Activated CD4-positive, alpha-beta T cell treated with anti-CD3 and anti-CD28 coated beads, Interleukin-2, amount 10 ng/mL, durations not matched to agents 7 days and 5 days (primary cell): Measurements from ENCODE around the gene SNX15. TPM values are rescaled to one million over a fixed set of nuclear protein-coding genes. Genes with fewer than 3 reads are reported as not detected.
"Not testable (repeated sequence)": the region's sequence is repeated elsewhere in the genome, so short reads cannot be mapped to it uniquely, and the experiment has no call there.

Experiments used
- CTCF ChIA-PET: fragments of 350-600 bp; sonication (Branson Sonifier 250); formaldehyde crosslinking; loops from one replicate; lab custom pipeline; 2021; ENCODE audit warnings: antibody characterized with exemption; lab: Charles Lee
- POLR2A ChIA-PET: fragments of 350-600 bp; sonication (Branson Sonifier 250); formaldehyde crosslinking; loops from one replicate; lab custom pipeline; 2021; ENCODE audit warnings: antibody characterized with exemption; lab: Charles Lee
- DNase-seq: peaks from one replicate; pipeline ENCODE4 v3.0.0-alpha.2; 2020
- H3K27ac Mint-ChIP-seq: one replicate; pipeline ENCODE4 v1.8.0; 2021; ENCODE audit warnings: mild to moderate bottlenecking, moderate library complexity, mixed read lengths
- H3K27me3 Mint-ChIP-seq: one replicate; pipeline ENCODE4 v1.8.0; 2021; ENCODE audit warnings: mixed read lengths
- H3K36me3 Mint-ChIP-seq: one replicate; pipeline ENCODE4 v1.8.0; 2021; ENCODE audit warnings: low read depth, mixed read lengths
- H3K4me1 Mint-ChIP-seq: one replicate; pipeline ENCODE4 v1.8.0; 2021; ENCODE audit warnings: mixed read lengths
- H3K4me3 Mint-ChIP-seq: one replicate; pipeline ENCODE4 v1.8.0; 2021; ENCODE audit warnings: mild to moderate bottlenecking, moderate library complexity, mixed read lengths
- H3K9me3 Mint-ChIP-seq: one replicate; pipeline ENCODE4 v1.8.0; 2021; ENCODE audit warnings: mixed read lengths
- total RNA-seq, 2 experiments: library from RNA; stranded (reverse); gene quantifications; one replicate each; pipeline ENCODE4 v1.2.3, GENCODE V29; 2021

The SNX15 gene, protein sequence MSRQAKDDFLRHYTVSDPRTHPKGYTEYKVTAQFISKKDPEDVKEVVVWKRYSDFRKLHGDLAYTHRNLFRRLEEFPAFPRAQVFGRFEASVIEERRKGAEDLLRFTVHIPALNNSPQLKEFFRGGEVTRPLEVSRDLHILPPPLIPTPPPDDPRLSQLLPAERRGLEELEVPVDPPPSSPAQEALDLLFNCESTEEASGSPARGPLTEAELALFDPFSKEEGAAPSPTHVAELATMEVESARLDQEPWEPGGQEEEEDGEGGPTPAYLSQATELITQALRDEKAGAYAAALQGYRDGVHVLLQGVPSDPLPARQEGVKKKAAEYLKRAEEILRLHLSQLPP
- total RNA-seq, result 10 to 100 TPM; 28.3 to 34.8 TPM

DNA sequence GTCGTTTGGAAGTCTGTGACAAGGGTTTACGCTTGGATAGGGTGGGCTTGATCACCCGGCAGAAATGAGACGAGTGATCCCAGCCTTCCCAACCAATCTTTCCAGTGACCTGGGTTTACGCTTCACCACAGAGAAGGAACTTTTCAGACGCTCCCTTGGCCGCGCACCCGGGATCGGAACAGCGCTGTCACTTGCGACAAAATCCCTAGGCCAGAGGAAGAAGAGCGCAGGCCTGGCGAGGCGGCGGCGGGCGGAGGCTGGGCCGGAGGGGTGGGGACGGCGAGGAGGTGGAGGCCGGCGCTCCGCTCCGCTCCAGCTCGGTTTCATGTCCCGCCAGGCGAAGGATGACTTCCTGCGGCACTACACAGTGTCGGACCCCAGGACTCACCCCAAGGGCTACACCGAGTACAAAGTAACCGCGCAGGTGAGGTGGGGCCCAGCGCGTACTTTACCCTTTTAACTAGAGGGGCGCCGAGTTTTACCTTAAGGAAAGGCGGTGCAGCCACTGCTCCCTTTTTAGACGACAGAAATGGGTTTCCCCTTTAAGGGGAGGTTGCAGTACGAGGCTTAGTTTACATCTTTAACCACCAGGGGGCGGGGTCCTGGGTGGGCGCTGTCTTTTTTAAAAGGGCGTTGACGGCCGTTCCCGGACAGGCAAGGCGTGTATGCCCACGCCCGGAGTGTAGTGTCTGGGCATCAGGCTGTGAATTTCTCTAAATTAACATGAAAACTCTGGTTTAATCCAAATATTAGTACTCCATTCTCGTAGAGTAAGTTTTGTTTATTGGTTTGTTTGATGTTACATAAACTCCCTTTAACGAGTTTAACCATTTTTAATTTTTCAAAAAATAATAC, at the start of gene SNX15:
TSS of gene SNX15 (plus strand) at position 227 of the 855 bp plus-strand sequence. CDS start at position 326, 99 bp downstream.
- DNase-seq, result peak; percentile 96
- no peaks in the 10 kb centered on the region for H3K36me3 Mint-ChIP-seq
- peak within 1 kb of the TSS; percentile 78 for H3K4me3 Mint-ChIP-seq
- peaks cover 19% of the 10 kb centered on the region for H3K4me1 Mint-ChIP-seq
- H3K27ac Mint-ChIP-seq, result peak within 1 kb of the TSS; percentile 93
- H3K9me3 Mint-ChIP-seq, result no peaks in the 10 kb centered on the region
- no peaks in the 10 kb centered on the region for H3K27me3 Mint-ChIP-seq
- ChIA-PET CTCF (interaction anchor here (0.6 to 3.8 kb wide), 10 partner anchors 10 to 183 kb away, joined by 3 to 25 read pairs (median 5); partner anchors contain the start of genes ARL2, SAC3D1 and ZNHIT2), POLR2A (no interaction called here)

DNA sequence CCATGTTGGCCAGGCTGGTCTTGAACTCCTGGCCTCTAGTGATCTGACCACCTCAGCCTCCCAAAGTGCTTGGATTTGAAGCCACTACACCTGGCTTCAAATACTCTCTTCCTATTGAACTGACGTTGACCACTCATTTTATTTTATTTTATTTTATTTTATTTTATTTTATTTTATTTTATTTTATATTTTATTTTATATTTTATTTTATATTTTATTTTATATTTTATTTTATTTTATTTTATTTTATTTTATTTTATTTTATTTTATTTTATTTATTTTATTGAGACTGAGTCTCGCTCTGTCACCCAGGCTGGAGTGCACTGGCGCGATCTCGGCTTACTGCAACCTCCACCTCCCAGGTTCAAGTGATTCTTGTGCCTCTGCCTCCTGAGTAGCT, 43.9 kb upstream of the SNX15 start:
- DNase-seq, H3K9me3 Mint-ChIP-seq, H3K27me3 Mint-ChIP-seq, CTCF ChIA-PET, H3K36me3 Mint-ChIP-seq, H3K27ac Mint-ChIP-seq, POLR2A ChIA-PET, H3K4me3 Mint-ChIP-seq, H3K4me1 Mint-ChIP-seq: not testable (repeated sequence)

DNA sequence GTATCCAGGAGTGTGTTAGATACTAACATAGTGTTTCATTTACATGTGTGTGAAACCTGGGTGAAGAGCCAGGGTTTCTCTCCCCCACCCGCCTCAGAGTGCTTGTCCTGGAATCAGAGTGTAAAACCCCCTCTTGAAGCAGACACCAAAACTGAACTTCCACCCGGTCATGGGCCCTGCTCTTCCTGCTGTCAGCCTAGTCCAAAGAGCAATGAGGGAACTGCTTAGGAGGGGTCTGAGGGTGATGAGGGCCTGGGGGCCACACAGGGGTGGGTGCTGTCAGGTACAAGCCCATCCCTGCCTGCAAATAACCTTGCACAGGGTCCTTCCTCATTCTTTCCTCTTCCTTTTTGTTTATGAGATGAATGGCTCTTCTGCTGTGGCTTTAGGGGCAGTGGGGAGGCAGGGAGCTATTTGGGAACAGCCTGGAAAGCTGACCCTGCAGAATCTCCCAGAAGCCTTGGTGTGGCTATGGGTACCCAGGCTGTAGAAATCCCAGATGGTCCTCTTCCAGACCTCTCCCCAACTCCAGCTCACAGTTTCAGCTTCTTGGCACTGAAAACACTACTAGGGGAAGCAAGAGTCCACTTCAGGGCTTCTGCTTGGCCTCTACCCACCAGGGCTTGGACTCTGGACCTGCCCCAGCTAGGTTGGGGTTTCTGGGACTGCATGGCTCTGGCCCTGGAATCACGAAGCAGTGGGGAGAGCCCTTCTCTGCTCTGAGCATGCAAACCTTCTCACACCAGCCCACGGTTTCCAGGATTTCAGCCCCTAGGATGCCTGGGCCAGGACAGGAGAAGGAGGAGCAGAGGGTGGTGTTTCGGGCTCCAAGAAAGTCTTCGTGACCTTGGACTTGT, 39.0 kb upstream of the SNX15 start:
- no peak overlapping the region for H3K4me3 Mint-ChIP-seq
- DNase-seq, result no peak
- H3K9me3 Mint-ChIP-seq, result no peaks in the 10 kb centered on the region
- H3K36me3 Mint-ChIP-seq, result no peaks in the 10 kb centered on the region
- CTCF ChIA-PET, result interaction anchor here (0.7 kb wide), 1 partner anchor 106 kb away, joined by 3 read pairs; no protein-coding TSS in a partner anchor
- H3K27me3 Mint-ChIP-seq, result peaks cover 6% of the 10 kb centered on the region
- POLR2A ChIA-PET, result no interaction called here
- H3K4me1 Mint-ChIP-seq, result peaks cover 12% of the 10 kb centered on the region
- H3K27ac Mint-ChIP-seq, result no peak overlapping the region

DNA sequence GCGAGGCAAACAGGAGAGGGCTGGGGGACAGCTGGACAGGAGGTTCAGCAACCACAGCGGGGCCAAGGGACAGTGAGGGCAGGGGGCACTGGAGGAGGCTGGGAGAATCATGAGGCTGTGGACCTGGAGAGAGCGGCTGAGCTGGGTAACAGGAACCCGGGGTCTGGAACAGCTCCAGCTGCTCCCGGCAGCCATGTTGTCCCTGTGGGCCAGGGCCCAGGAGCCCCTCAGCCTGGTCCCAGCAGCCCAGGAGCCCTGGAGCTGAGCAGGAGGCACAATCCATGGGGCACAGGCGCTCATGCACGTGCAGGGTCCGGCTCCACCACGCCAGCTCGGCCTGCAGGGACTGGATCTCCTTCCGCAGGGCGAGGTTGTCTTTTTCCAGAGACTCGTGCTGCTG, 37.8 kb upstream of the SNX15 start:
- no peak overlapping the region for H3K4me3 Mint-ChIP-seq
- H3K36me3 Mint-ChIP-seq, result no peaks in the 10 kb centered on the region
- no peak for DNase-seq
- CTCF ChIA-PET, result interaction anchor here (1.0 kb wide), 1 partner anchor 101 kb away, joined by 3 read pairs; no protein-coding TSS in a partner anchor
- POLR2A ChIA-PET, result no interaction called here
- no peak overlapping the region for H3K27ac Mint-ChIP-seq
- peaks cover 8% of the 10 kb centered on the region for H3K27me3 Mint-ChIP-seq
- H3K4me1 Mint-ChIP-seq, result peaks cover 12% of the 10 kb centered on the region
- no peaks in the 10 kb centered on the region for H3K9me3 Mint-ChIP-seq

DNA sequence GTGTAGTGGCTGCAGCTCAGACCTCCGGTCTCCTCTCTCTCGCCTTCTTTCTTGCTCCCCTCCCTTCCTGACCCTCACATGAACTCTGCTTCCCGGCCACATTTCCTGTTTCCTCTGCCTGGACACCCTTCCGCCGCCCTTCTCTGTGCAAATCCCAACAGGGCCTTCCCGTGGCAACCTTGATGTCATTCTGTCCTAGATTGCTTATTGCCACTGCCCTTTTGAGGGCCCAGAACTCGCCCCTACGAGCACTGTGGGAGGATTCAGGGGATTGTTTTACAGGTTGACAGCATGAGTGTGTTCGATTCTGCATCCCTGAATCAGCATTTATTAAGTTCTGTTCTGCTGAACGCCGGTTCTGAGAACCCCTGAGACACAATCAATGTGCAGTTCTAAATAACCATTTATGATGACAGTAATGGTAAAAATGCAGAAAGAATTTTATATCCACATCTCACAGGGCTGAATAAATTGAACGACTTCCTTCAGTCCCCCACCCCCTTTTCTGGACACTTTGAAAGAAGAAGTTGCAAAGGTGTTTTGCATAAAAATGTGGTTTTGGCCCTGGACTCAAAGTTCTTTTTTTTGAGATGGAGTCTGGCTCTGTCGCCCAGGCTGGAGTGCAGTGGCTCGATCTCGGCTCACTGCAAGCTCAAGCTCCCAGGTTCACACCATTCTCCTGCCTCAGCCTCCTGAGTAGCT, 36.9 kb upstream of the SNX15 start:
- ChIA-PET POLR2A (interaction anchor here (0.6 kb wide), 1 partner anchor 89 kb away, joined by 3 read pairs; no protein-coding TSS in a partner anchor), CTCF (interaction anchor here (1.0 kb wide), 1 partner anchor 102 kb away, joined by 3 read pairs; no protein-coding TSS in a partner anchor)
- Mint-ChIP-seq H3K4me3 (no peak overlapping the region), H3K36me3 (no peaks in the 10 kb centered on the region), H3K27me3 (peaks cover 6% of the 10 kb centered on the region), H3K9me3 (no peaks in the 10 kb centered on the region), H3K27ac (no peak overlapping the region), H3K4me1 (peaks cover 12% of the 10 kb centered on the region)
- DNase-seq, result no peak

DNA sequence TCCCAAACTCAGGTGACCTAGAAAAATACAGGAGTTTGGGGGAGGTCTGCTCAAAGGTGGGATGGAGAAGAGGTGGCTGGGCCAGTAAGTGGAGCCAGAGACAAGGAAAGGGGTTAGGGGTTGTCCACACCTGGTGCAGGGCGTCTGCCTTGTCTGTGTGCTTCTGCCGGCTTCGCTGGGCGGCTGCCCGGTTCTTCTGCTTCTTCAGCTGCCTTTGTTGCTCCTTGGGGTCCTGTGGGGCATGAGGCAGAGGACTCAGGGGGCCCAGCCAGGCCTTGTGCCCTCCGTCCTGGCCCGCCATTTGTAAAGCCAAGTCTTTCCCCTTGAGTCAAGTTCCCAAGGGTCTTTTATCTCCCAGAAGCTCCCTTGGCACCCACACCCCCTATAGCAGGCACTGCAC, 32.9 kb upstream of the SNX15 start:
- DNase-seq, result no peak
- H3K4me1 Mint-ChIP-seq, result peaks cover 34% of the 10 kb centered on the region
- peaks cover 6% of the 10 kb centered on the region for H3K27me3 Mint-ChIP-seq
- H3K27ac Mint-ChIP-seq, result peak overlapping the region; percentile 36
- H3K9me3 Mint-ChIP-seq, result no peaks in the 10 kb centered on the region
- ChIA-PET POLR2A (no interaction called here), CTCF (interaction anchor here (0.6 kb wide), 1 partner anchor 26 kb away, joined by 3 read pairs; no protein-coding TSS in a partner anchor)
- H3K36me3 Mint-ChIP-seq, result no peaks in the 10 kb centered on the region
- H3K4me3 Mint-ChIP-seq, result no peak overlapping the region

DNA sequence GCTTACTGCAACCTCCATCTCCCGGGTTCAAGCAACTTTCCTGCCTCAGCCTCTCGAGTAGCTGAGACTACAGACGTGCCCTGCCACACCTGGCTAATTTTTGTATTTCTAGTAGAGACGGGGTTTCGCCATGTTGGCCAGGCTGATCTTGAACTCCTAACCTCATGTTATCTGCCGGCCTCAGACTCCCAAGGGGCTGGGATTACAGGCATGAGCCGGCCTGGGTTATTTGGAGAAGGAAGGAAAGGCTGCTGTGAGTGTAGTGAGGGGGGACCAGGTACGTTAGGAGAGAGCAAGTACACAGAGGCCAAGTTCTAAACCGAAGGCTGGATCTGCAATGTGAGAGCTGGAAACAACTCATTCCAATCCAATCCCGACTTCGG, 30.9 kb upstream of the SNX15 start:
- ChIA-PET POLR2A (no interaction called here), CTCF (interaction anchor here (0.8 to 1.9 kb wide), 9 partner anchors 9 to 229 kb away, joined by 3 to 16 read pairs (median 3); partner anchors contain the start of gene ARL2)
- DNase-seq, result no peak
- no peaks in the 10 kb centered on the region for H3K36me3 Mint-ChIP-seq
- H3K27me3 Mint-ChIP-seq, result peaks cover 6% of the 10 kb centered on the region
- peaks cover 24% of the 10 kb centered on the region for H3K4me1 Mint-ChIP-seq
- H3K9me3 Mint-ChIP-seq, result no peaks in the 10 kb centered on the region
- peak overlapping the region; percentile 61 for H3K27ac Mint-ChIP-seq
- peak overlapping the region; percentile 38 for H3K4me3 Mint-ChIP-seq

DNA sequence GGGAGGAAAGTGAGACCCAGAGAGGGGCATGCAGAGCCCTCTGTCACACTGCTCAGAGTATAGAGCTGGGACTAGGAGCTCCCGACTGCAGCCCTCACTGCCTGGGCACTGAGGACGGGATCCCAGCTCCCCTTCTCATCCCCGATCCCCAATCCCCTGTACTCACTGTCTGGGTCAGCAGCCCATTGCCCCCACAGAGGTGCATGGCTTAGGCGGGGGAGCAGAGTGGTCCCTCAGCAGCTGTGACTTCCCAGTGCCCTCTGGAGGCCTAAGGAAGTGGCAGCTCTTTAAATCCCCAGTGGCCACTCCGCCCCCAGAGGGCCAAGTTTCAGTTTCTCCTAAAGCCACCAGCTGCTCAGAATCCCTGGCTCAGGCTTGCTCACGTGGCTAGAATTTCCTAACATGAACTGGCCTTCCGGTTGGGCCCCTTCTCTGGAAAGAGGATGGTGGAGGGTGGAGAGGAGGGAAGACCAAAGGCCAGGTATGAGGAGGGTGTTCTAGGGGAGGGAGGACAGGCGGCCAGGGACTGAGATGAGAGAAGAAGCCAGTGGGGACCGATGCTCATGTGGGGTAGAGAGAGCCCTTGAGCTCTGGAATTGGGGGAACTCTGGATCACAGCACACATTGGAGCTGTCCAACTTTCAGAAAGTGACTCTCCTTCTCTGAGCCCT, 30.4 kb upstream of the SNX15 start, which contains the start of gene BATF2:
TSS of gene BATF2 (minus strand) at position 262 of the 671 bp plus-strand sequence. CDS start at position 205, 57 bp downstream.
- DNase-seq, result no peak
- Mint-ChIP-seq H3K9me3 (no peaks in the 10 kb centered on the region), H3K27ac (peak within 1 kb of the TSS; percentile 61), H3K4me3 (peak within 1 kb of the TSS; percentile 38), H3K4me1 (peaks cover 24% of the 10 kb centered on the region), H3K36me3 (no peaks in the 10 kb centered on the region), H3K27me3 (peaks cover 4% of the 10 kb centered on the region)
- ChIA-PET POLR2A (no interaction called here), CTCF (interaction anchor here (0.8 to 1.9 kb wide), 8 partner anchors 10 to 229 kb away, joined by 3 to 16 read pairs (median 4); partner anchors contain the start of gene ARL2)

DNA sequence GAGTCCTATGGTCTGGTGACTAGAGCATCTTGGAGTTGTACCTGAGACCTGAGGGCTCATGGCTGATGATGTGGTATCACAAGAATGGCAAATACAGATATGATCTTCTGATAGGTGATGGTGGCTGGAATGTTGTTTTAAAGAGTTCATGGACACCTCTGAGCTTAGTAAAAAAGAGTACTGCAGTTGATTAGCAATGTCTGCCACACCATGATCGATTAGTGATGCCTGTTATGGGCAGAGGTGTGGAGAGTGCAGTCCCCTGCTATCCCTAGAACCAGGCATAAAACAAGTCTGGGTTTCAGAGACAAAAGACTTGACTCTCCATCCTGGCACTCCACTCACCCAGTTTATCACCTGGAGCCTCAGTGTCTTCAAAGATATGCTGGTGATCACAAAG, 29.1 kb upstream of the SNX15 start:
- no peak overlapping the region for H3K4me3 Mint-ChIP-seq
- no peaks in the 10 kb centered on the region for H3K36me3 Mint-ChIP-seq
- H3K4me1 Mint-ChIP-seq, result peaks cover 24% of the 10 kb centered on the region
- H3K27ac Mint-ChIP-seq, result no peak overlapping the region
- DNase-seq, result no peak
- no peaks in the 10 kb centered on the region for H3K9me3 Mint-ChIP-seq
- peaks cover 3% of the 10 kb centered on the region for H3K27me3 Mint-ChIP-seq
- POLR2A ChIA-PET, result no interaction called here
- CTCF ChIA-PET, result interaction anchor here (1.6 to 6.3 kb wide), 4 partner anchors 9 to 26 kb away, joined by 5 to 54 read pairs (median 10); partner anchors contain the start of genes ARL2 and MAJIN

DNA sequence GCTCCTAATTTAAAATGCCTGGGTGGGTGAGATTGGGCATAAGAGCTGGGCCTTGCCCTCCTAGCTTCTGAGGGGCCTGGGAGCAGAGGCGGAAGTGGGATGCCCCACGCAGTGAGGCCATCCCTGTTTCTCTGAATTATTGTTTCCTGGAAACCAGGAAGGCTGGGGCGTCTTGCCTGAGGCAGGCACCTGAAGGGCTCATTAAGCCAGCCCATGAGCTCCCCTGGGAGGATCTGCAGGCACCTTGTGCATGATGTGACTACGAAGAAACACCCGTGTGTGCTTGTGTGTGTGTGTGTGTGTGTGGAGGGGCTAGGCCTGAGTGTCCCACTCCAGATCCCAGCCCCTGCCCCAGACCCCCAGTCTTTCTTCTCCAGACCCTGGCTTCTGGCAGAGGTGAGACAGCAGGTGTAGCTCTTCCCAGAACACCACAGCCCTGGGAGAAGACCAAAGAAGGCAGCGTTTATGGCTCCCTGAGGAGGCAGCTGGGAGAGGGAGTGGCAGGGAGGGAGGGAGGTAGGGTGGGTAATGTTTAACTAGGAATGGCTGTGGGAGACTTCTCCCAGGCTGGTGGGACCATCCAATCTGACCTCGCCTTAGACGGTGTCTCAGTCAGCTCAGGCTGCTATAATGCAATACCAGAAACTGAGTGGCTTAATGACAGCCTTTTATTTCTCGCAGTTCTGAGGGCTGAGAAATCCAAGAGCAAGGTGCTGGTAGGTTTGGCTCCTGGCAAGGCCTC, 28.4 kb upstream of the SNX15 start:
- POLR2A ChIA-PET, result no interaction called here
- peaks cover 24% of the 10 kb centered on the region for H3K4me1 Mint-ChIP-seq
- H3K27me3 Mint-ChIP-seq, result peaks cover 2% of the 10 kb centered on the region

More for the DNA sequence above, 28.4 kb upstream of the SNX15 start:
- H3K27ac Mint-ChIP-seq, result no peak overlapping the region
- DNase-seq, result no peak
- CTCF ChIA-PET, result interaction anchor here (1.6 to 6.3 kb wide), 2 partner anchors 14 to 27 kb away, joined by 5 to 54 read pairs; partner anchors contain the start of genes ARL2 and MAJIN
- no peak overlapping the region for H3K4me3 Mint-ChIP-seq
- no peaks in the 10 kb centered on the region for H3K36me3 Mint-ChIP-seq
- H3K9me3 Mint-ChIP-seq, result no peaks in the 10 kb centered on the region
